ENCODE measurements around the gene RPH3AL.
"Not testable (repeated sequence)": the region's sequence is repeated elsewhere in the genome, so short reads cannot be mapped to it uniquely, and the experiment has no call there.

The RPH3AL gene

DNA sequence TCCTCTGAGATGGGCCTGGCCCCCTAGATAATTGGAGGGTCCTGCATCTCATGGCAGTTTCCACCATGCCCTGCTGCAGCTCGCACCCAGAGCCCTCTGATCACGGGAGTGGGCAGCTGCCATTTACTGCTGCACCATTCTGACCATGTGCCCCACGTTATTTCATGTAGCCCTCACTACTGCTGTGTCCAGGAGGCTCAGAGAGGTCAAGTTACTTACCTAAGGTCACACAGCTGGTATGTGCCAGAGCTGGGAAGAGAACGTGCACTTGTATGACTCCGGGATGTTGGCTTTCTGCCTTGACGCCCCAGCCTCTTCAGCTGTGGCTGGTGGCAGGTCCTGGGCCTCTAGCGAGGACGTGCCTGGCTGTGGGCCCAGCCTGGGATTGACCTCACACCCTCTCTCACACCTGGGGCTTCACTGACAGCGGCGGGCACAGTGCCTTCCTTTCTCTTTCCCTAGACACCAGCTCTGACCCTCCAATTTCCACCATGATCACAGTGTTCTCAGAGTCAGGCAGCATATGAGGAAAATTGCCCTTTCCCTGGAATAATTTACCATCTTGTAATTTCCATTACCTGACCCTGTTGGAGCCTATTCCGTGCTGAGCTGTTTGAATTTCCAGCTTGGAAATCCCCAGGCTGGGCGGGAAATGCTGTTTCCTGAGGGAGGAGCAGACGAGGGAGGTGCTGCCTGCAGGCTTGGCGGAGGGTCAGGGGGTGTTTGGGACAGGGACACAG lies 152.6 kb downstream of the RPH3AL start:
- Histone ChIP-seq H3K27ac (peak overlapping the region in 3 of 21 experiments; percentile 0 to 47 (median 38)), H3K4me3 (no peak overlapping the region)

DNA sequence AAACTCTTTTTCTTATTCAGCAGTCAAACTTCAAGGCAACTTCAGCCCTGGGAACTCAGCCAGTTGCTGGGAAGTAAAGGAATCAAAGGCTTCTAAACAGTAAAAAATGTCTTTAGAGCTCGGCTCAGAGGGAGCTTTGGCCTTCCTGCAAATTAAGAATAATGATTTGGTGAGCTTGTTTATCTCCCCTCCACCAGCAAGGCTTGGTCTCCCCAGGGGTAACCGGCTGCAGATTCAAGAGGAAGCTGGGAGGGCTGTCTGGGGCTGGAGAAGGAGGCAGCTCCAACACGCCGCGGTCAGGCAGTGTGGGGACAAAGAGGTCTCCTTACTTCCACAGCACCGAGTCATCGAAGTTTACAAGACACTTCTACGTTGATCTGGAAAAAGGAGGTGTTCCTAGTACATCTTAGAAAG lies 153.4 kb downstream of the RPH3AL start:
- Histone ChIP-seq H3K27ac (peak overlapping the region in 3 of 21 experiments; percentile 0 to 38 (median 16)), H3K4me3 (no peak overlapping the region)

DNA sequence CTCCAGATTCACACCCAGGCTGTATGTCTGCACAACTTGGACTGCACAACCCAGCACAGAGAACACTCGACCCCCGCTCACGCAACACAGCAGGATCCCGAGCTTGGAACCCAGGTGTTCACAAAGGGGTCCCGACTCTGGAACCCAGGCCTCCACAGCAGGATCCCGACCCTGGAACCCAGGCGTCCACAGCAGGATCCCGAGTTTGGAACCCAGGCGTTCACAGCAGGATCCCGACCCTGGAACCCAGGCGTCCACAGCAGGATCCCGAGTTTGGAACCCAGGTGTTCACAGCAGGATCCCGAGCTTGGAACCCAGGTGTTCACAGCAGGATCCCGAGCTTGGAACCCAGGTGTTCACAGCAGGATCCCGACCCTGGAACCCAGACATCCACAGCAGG lies 154.4 kb downstream of the RPH3AL start:
- H3K4me3 ChIP-seq, H3K27ac ChIP-seq: not testable (repeated sequence)

DNA sequence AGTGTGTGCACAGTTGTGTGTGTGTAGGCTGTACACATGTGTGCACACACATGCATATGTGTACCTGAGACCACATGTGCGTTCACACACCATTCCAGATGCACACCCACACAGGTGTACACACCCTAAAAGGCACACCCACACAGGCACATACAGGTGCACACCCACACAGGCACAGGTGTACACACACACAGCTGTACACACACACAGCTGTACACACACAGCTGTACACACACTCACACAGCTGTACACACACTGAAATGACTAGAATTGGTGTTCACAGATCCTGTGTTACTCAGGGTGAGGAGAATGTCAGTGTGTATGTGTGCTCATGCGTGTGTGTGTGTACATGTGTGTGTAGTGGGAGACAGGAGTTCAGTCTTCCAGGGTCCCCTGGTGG lies 155.3 kb downstream of the RPH3AL start:
- no peak overlapping the region for H3K4me3 ChIP-seq
- no peak overlapping the region for H3K27ac ChIP-seq

GRCh38 chr17:194828-195602 lies 157.6 kb downstream of the RPH3AL start:
- H3K27ac ChIP-seq: no peak overlapping the region
- no peak overlapping the region for H3K4me3 ChIP-seq

DNA sequence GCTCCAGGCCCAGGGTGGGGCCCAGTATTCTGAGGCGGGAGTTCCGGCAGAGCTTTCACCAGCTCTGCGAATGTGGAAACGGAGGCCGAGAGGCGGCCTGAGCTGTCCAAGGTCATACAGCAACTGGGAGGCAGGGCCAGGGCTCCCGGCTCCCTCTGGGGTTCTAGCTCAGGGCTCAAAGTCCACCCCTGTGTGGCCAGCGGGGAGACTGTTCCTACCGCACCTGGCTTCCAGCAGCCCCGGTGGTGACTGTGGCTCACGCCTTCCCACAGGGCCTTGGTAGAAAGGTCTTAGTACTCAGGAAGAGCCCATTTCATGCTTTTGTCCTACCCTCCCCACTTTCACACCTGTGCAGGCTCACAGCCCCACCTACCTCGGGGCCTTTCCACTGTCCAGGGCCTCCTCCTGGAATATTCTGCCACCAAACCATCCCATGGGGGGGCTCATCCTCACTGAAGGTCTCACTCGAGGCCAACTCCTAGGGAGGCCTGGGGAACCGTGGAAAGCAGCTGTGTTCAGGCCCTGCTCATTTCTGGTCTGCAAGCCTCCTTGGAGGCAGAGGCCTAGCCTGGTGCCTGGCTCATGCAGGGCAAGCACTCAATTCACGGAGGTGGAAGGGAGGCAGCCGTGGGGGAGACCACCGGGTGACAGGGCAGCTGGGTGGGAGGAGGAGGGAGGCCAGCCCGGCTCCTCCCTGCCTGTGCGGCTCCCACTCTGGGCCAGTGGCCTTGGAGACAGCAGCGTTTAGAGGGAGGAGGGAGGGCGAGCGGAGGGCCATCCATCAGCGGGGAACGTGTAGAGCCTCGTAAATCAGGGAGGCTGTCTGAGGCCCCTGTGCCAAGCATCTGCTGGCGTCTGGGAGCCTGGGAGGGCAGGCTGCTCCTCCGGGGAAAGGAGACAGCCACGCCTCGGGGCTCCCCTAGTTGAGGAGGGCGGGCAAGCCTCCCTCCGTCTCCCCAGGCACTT lies 158.5 kb downstream of the RPH3AL start:
- H3K4me3 ChIP-seq: no peak overlapping the region
- H3K27ac ChIP-seq: no peak overlapping the region

GRCh38 chr17:193426-193810 lies 159.2 kb downstream of the RPH3AL start:
- Histone ChIP-seq H3K4me3 (no peak overlapping the region), H3K27ac (no peak overlapping the region)

DNA sequence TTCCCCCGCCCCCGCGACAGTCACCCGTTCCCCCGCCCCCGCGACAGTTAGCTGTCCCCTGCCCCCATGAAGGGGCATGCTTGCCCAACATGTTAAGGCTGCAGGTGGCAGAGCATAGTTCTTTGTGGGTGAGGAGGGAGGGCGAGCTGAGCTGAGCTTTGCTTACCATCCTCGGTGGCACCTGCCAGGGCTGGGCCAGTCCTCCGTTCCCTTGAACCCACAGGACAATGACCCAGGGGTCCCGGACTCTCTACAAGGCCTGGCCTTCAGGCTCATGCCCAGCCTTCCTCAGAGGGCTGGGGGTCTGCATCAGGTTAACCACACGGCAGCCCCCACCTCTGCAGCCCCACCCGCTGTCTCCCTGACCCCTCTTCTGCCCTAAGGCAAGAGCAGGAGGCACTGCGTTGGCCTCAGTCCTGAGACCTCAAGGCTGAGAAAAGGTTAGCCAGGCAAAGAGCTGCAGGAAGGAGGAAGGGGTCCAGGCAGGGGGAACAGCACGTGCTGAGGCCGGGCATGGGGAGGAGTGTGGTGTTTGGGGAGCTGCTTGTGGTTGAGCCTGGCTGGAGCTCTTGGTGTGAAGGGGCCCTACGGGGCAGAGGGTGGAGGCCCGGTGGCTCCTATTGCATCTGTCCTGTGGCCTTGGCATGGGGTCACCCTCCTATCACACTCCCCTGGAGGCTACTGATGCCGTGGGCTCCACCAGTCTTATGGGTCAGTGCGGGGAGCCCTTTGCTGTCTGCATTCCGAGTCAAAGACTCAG lies 159.8 kb downstream of the RPH3AL start:
- H3K27ac ChIP-seq: no peak overlapping the region
- H3K4me3 ChIP-seq: no peak overlapping the region

DNA sequence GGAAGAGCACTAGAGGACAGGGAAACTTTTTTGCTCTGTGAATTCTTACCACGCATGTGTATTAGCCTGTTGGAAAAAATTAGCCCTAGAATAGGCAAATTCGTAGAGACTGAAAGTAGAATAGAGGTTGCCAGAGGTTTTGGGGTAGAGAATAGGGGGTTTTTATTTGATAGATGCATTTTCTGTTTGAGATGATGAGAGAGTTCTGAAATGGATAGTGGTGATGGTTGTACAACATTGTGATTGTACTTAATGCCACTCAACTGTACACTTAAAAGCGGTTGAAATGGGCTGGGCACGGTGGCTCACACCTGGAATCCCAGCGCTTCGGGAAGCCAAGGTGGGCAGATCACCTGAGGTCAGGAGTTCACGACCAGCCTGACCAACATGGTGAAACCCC lies 163.2 kb downstream of the RPH3AL start:
- Histone ChIP-seq H3K4me3 (no peak overlapping the region), H3K27ac (no peak overlapping the region)

DNA sequence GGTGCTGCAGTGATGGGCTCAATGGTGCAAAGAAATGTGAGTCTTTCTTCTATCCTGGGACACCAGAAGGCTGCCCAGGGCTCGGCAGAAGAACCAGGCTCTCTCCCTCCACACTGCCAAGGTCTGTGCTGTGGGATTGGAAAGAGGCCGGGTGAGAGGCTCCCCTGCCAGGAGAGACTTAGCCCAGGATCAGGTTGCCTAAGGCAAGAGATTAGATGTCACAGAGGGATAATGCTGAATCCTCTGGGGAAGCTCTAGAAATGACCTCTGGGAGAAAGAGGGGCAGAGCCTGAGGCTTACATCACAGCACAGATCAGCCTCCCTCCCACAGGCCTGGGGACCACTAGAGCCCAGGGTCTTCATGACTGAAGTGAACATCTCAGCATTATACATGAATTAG lies 165.5 kb downstream of the RPH3AL start:
- H3K27ac ChIP-seq: no peak overlapping the region
- no peak overlapping the region for H3K4me3 ChIP-seq

- peak overlapping the region in 7 of 21 experiments; percentile 12 to 58 (median 25) for H3K27ac ChIP-seq
- H3K4me3 ChIP-seq: no peak overlapping the region
Observed at GRCh38 chr17:185445-186138, 167.0 kb downstream of the RPH3AL start.

DNA sequence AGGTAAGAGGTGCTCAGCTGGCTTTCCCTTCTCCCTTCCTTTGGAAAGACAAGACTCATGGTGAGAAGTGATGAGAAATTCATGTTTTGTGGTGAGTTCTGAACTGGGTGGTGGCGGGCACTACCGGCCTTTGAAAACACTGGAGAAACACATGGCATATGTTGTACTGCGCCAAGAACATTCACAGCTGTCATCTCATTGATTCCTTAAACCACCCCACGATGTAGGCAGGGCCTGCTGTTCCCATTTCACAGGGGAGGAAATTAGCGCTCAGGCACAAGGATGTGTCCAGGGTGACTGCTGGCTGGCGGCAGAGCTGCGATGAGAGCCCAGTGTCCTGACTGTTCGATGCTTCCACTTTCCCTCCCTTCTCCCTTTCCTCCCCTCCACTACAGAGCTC lies 169.6 kb downstream of the RPH3AL start:
- no peak overlapping the region for H3K27ac ChIP-seq
- no peak overlapping the region for H3K4me3 ChIP-seq

- H3K27ac ChIP-seq: peak overlapping the region in 1 of 21 experiments; percentile 43
- H3K4me3 ChIP-seq: peak overlapping the region in 4 of 7 experiments; percentile 25 to 58 (median 36)
Observed at GRCh38 chr17:182050-182751, 170.4 kb downstream of the RPH3AL start.

GRCh38 chr17:181245-182049 lies 171.2 kb downstream of the RPH3AL start, which contains the start of gene DOC2B:
DOC2B (minus strand) TSS chr17:181650; CDS start chr17:181479, 171 bp downstream.
- peak within 1 kb of the TSS; percentile 30 to 58 (median 38) for H3K4me3 ChIP-seq
- H3K27ac ChIP-seq: peak within 1 kb of the TSS in 14 of 21 experiments; percentile 29 to 82 (median 64)

GRCh38 chr17:180381-181244 lies 172.0 kb downstream of the RPH3AL start:
- H3K27ac ChIP-seq: peak overlapping the region in 15 of 21 experiments; percentile 29 to 82 (median 60)
- peak overlapping the region; percentile 30 to 58 (median 38) for H3K4me3 ChIP-seq

DNA sequence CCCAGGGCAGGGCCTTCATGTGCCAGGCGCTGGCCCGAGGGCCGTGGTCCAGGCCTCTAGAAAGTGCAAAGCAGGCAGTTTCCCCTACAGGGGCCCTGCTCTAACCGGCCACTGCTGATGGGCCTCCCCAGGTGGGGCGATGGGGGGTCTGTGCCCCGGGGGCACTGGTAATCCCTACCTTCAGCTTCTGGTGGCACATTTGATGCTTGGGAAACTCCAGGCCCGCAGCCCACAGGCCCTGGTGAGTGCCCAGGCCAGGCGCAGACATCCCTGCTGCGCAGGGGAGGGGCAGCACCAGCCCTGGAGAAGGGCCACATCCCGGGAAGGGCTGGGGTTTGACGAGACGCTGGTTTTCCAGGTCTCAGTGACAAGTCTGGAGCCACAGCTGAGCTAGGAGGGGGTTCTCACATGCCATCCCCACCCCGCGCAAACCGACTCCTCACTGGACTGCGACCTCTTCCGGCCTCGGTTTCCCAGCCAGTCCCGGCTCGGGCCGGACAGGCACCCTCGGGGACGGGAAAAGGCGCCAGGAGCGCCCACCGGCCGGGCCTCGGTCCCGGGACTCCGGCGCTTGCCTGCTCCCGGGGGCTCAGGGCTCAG lies 172.7 kb downstream of the RPH3AL start:
- H3K27ac ChIP-seq: peak overlapping the region in 13 of 21 experiments; percentile 36 to 82 (median 67)
- H3K4me3 ChIP-seq: peak overlapping the region; percentile 30 to 58 (median 38)
